Measurements from ENCODE around the gene VEGFB.

- TF ChIP-seq, protein P1, sequence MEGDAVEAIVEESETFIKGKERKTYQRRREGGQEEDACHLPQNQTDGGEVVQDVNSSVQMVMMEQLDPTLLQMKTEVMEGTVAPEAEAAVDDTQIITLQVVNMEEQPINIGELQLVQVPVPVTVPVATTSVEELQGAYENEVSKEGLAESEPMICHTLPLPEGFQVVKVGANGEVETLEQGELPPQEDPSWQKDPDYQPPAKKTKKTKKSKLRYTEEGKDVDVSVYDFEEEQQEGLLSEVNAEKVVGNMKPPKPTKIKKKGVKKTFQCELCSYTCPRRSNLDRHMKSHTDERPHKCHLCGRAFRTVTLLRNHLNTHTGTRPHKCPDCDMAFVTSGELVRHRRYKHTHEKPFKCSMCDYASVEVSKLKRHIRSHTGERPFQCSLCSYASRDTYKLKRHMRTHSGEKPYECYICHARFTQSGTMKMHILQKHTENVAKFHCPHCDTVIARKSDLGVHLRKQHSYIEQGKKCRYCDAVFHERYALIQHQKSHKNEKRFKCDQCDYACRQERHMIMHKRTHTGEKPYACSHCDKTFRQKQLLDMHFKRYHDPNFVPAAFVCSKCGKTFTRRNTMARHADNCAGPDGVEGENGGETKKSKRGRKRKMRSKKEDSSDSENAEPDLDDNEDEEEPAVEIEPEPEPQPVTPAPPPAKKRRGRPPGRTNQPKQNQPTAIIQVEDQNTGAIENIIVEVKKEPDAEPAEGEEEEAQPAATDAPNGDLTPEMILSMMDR (conservative IDR thresholded peaks at IDR 0.05; ENCODE audit: low read length) = no peak
- TF ChIP-seq EZH2phosphoT487 (IDR thresholded peaks at IDR 0.05; ENCODE audit: borderline replicate concordance) = no peak
Measured at GRCh38 chr11:64207256-64208085, 26.9 kb upstream of the VEGFB start.
